ENCODE results near the gene RPS15.
"Not testable (repeated sequence)": the region's sequence is repeated elsewhere in the genome, so short reads cannot be mapped to it uniquely, and the experiment has no call there.

Gene RPS15

DNA sequence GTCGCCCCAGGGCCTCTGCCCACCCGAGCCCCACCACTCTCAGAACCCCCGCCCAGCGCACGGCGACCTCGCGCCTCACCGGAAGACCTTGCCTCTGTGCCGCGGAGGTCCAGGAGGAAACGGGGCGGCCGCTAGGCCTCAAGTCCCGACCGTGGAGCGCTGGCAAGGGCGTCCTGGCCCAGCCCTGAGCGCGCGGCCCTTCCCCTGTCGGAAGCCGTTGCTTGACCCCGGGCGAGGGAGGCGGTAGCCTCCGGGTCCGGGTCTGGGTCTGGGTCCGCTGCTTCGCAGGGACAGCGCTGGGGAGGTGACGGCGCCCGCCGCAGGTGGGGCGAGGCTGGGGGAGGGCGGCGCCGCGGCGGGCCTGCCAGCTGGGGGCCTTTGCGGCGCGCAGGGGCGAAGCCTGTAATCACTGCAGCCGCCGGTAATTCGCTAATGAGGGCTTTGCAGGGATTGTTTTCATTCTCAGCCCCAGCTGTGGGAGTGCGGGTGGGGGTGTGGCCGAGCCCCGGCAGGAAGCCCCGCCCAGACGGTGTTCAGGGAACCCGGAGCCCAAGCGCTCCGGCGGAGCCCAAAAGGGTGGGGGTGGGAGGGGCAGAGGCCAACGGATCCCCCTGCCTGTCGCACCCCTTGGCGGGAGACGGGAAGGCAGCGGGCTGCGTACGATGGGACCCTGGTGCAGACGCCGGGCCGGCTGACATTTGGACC lies 32.3 kb downstream of the RPS15 start:
- DNase-seq (ENCODE audit: low spot score): peak; percentile 77

DNA sequence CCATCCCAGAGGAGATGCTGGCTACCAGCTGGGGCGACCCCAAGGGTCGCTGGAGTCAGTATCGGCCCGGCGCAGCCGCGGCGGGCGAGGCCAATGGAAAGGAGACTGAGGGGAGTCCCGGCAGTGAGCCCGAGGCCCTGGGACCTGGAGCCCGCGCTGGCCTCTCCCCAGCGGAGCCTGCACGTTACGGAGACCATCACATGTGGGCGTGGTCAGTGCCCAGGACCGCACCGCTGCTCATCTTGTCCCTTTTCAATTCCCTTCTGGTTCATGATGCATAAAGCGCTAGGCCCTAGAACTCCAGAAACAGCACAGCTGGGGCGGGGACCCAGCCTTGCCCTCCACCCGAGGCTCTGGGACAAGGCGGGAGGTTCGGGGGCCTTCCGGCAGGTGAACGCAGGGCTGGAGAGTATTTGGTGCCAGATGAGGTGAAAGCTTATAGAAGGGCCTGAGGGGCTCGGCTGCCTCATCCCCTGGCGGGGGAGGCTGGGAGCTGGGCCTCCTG lies 32.9 kb downstream of the RPS15 start:
- no peak for DNase-seq (ENCODE audit: low spot score)

GRCh38 chr19:1471515-1472160 lies 33.4 kb downstream of the RPS15 start:
- DNase-seq (ENCODE audit: low spot score): no peak

- DNase-seq (ENCODE audit: low spot score): no peak
These were observed 34.3 kb downstream of the RPS15 start for GRCh38 chr19:1472231-1473084.

- no peak for DNase-seq (ENCODE audit: low spot score)
These were observed 35.1 kb downstream of the RPS15 start for GRCh38 chr19:1473085-1473851.

DNA sequence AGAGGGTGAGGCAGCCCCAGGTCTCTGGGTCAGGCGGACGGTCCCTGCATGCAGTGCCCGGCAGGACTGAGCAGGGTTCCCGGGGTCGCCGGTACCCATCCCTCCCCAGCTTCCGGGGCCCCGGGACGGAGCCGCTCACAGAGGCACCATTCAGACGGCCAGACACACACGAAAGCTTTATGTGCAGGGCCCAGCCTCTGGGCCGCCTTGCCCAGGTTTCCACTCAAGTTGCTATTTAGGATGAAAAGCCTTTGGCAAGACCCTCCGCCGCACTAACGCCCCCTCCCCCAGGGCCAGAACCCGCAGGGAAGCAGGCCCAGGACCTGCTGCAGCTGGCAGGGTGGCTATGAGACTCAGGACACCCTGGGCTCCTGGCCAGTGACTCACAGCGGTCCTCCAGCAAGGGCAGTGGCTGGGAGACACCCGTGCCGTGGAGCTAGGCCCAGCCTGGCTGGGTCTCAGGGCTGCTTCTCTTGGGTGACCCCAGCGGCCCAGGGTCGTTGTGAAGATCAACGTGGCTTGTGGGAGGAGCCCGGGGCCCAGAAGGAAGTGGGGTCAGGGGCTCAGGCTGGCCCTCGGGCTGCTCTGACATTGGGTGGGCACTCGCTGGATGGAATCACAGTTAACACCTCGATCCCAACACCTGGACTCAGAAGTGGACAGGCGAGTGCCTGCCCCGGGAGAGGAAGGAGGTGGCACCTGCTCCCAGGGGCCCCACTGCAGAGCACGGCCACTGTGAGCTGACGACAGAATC lies 36.0 kb downstream of the RPS15 start:
- DNase-seq (ENCODE audit: low spot score): no peak

GRCh38 chr19:1474765-1475351 lies 36.7 kb downstream of the RPS15 start:
- DNase-seq (ENCODE audit: low spot score): no peak

DNA sequence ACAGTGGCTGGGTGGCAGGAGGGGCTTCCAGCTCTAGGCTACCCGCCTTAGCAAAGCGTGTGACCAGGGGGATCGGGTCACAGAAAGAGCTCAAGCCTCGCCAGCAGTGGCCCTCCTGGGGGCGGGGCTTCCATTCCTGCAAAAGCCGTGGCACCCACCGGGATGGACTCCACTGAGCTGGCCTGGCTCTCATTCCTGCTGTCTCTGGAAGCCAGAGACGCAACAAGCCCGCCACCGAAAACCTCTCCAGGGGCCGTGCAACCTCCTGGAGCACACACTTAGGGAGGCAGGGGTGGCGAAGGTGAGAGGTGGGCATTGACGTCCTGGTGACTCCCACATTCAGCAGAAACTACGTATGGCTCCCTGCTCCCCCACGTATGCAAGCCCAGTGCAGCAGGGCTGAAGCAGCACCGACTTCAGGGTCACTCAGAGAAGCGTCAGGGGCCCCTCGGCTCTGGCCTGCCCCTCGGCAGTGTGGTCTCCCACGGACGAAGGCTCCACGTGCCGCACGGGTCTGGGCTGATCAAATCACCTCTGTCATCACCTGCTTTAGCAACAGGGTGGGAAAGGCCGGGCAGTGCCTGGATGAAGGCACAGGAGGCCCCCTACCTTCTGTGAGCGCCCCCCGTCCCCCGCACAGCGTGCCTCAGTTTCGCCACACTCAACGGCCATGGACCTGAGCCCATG lies 37.7 kb downstream of the RPS15 start:
- DNase-seq (ENCODE audit: low spot score): no peak

- DNase-seq (ENCODE audit: low spot score): not testable (repeated sequence)
These were observed 38.9 kb downstream of the RPS15 start for GRCh38 chr19:1477056-1477455.

GRCh38 chr19:1478934-1479707 lies 40.9 kb downstream of the RPS15 start, which contains the start of gene C19orf25:
TSS of gene C19orf25 (minus strand) at chr19:1479215. CDS start at chr19:1478903, 312 bp downstream.
- DNase-seq (ENCODE audit: low spot score): peak; percentile 92

DNA sequence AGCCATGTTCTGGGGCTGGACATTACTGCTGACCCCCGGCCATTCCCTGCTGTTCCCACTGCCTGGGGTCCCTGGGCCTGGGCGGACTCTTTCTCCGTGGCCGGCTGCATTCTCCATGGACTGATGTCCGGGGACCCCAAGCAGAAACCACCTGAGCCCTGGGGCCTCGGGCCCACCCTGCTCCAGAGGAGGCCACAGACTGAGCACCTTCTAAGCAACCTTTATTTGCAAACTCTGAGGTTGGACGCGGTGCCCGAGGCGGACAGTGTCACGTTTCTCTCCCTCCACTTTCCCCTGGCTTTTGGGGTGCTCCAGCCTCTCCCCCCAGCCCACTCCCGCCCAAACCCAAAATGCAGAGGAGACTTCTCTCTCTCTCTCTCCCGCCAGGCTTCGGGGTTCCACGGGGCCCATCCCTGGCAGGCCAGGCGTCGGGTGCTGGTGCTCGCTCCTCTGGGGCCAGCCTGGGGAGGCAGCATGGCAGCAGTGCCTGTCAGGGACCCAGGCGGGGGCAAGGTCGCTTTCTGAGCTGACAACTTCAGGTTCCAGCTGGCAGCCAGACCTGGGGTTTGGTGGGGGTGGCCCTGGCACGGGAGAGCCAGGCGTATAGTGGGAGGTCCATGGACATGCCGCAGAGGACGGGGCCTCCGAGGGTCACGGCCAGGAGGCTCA lies 43.2 kb downstream of the RPS15 start:
- DNase-seq (ENCODE audit: low spot score): no peak

DNA sequence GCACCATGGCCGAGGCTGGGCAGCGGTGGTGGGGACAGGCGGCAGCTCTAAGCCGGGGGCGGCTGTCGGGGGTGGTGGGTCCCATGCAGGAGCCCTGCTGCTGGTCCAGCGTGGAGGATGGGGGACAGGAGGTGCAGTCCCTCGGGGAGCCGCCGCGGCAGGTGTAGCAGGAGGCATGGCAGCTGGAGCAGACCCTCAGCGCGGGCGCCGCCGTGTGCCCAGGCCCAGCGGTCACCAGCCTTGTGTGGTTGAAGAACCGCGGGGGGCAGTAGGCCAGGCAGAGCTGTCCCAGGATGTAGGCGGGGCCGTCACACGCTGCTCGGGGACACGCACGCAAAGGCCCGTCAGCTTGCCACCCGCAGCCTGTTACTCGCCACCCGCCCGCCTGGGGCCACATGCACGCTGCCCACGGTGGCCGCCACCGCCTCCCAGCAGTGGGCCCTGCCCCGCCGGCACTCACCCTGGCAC lies 43.7 kb downstream of the RPS15 start:
- no peak for DNase-seq (ENCODE audit: low spot score)

- no peak for DNase-seq (ENCODE audit: low spot score)
These were observed 44.4 kb downstream of the RPS15 start for GRCh38 chr19:1482361-1483130.

DNA sequence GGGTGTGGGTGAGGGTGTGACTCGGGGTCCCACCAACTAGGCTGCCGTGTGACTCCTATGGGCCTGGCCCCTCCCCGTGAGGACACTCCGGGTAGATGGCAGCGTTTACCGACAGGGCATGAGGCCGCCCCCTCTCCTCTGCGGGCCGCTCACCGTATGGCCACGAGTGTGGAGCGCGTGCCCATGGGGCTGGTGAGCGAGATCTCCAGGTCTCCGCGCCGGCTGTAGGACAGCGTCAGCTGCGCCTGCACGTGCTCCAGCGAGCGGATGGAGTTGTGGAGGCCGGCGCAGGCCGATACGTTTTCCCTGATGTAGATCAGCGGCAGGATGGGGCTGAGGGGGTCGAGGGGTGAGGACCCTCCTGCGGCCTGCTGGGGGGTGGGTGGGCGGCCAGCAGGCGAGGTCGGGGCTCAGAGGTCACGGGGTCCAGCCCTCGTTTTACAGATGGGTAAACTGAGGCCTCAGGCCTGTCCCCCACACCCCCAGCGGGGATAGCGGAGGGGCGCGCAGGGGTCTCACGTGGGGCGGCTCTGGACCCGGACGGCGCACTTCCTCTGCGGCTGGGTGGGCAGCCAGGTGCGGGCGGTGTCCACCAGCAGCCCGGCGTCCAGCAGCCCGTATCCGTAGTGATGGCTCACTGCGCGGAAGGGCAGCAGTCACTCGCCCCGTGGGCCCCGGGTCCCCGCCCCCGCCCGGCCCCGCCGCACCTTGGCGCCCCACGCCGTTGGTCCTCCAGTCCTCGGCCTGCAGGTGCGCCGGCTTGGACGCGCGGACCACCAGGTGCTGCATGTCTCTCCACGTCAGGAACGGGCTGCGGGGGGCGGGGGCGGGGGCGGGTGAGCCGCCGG lies 45.2 kb downstream of the RPS15 start:
- no peak for DNase-seq (ENCODE audit: low spot score)

- DNase-seq (ENCODE audit: low spot score): no peak
These were observed 45.8 kb downstream of the RPS15 start for GRCh38 chr19:1483979-1484428.

DNA sequence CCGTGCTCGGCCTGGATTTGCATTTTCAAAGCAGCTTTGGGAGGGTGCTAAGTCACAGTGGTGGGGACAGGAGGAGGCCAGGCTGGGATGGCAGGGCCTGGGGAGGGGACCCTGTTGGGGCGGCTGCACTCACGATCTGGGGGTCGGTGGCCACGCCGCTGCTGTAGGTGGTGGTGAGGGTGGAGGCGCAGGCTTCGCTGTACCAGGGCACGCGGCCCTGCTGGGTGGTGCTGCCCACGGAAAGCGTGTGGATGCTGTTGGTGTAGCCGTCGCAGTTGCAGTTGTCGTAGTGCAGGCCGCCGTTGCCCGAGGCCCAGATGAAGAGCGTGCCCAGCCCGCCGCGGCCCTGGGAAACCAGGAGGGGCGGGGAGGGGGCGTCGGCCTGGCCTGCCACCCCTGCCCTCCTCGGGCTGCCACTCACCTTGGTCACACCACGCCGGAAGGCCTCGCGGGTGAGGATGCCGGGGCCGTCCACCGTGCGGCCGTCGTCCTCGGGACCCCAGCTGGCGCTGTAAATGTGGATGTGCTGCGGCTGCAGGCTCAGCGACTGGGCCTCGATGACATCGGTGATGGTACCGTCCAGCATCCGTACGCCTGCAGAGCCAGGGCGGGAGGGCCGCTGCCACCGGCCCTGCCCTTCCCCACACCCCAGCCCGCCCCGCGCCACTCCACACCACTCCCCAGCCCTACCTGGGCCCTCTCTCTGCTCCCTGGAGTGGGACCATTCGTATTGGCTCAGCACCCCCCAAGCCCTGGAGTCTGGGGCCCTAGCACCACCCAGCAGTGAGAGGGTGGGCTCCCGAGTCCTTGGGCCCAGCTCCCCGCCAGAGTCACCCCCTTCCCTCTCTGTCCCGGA lies 48.8 kb downstream of the RPS15 start:
- no peak for DNase-seq (ENCODE audit: low spot score)

Measured in CD4-positive, alpha-beta T cell treated with Interleukin-15 for 4 hours (primary cell).